ENCODE data around the gene ZRANB3. TPM values are rescaled to one million over a fixed set of nuclear protein-coding genes. Genes with fewer than 3 reads are reported as not detected.

The ZRANB3 gene
- total and polyA plus RNA-seq, 2 experiments from 2014 or later, result 10.5 to 16.8 TPM

DNA sequence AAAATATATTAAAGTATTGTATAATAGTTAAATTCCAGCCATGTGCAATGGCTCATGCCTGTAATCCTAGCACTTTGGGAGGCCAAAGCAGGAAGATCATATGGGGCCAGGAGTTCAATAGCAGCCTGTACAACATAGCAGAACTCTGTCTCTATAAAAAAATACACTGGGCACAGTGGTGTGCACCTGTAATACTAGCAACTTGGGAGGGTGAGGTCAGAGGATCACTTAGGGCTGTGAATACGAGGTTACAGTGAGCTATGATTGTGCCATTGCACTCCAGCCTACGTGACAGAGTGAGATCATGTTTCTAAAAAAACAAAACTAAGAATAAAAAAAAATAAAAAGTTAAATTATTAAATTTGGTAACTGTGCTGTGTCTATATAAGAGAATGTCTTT, 36.1 kb downstream of the ZRANB3 start (continued):
- TF ChIP-seq, protein P1, sequence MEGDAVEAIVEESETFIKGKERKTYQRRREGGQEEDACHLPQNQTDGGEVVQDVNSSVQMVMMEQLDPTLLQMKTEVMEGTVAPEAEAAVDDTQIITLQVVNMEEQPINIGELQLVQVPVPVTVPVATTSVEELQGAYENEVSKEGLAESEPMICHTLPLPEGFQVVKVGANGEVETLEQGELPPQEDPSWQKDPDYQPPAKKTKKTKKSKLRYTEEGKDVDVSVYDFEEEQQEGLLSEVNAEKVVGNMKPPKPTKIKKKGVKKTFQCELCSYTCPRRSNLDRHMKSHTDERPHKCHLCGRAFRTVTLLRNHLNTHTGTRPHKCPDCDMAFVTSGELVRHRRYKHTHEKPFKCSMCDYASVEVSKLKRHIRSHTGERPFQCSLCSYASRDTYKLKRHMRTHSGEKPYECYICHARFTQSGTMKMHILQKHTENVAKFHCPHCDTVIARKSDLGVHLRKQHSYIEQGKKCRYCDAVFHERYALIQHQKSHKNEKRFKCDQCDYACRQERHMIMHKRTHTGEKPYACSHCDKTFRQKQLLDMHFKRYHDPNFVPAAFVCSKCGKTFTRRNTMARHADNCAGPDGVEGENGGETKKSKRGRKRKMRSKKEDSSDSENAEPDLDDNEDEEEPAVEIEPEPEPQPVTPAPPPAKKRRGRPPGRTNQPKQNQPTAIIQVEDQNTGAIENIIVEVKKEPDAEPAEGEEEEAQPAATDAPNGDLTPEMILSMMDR (conservative IDR thresholded peaks at IDR 0.05; ENCODE audit: low read depth in 2 of 2), result no peak
- TF ChIP-seq EZH2 (IDR thresholded peaks at IDR 0.05; ENCODE audit: low read depth, unreplicated experiment) (no peak), REST (IDR thresholded peaks at IDR 0.05; ENCODE audit: unreplicated experiment) (no peak), ZNF331 (CRISPR knock-in tag; IDR thresholded peaks at IDR 0.05; ENCODE audit: low read depth) (no peak), CREB1 (CRISPR knock-in tag; IDR thresholded peaks at IDR 0.05; ENCODE audit: low read depth) (no peak)

DNA sequence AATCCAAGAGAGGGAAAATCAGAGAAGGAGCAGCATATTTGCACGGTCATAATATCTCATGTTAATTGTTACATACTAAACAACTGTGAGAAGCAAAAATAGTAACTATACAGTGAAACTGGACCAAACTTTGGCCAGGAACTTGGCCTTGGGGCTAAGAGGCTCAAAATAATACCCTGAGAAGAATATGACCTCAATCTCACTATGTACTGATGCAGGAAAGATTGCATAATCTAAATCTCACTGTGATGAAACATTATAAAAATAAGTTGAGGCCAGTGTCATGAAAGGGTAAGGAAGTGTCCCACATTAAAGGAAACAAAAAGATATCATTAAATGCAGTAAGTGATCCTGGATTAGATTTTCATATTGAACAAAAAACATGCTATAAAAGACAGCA, 36.5 kb downstream of the ZRANB3 start:
- no peaks in the 10 kb centered on the region; the same call in 2 of the 3 replicates for H3K4me1 Mint-ChIP-seq
- Histone ChIP-seq H3K27me3 (ENCODE audit: insufficient read depth) (no peaks in the 10 kb centered on the region), H3K79me2 (replicated peaks; ENCODE audit: insufficient read depth) (no peaks in the 10 kb centered on the region), H3F3A (replicated peaks; ENCODE audit: low read depth) (no peaks in the 10 kb centered on the region), H3K4me1 (ENCODE audit: insufficient read depth) (no peaks in the 10 kb centered on the region), H3K27ac (ENCODE audit: low read depth) (no peak overlapping the region), H3K4me3 (no peak overlapping the region), H4K20me1 (replicated peaks; ENCODE audit: insufficient read depth) (no peaks in the 10 kb centered on the region), H3K4me2 (no peak overlapping the region), H3K36me3 (ENCODE audit: insufficient read depth) (peaks cover 15% of the 10 kb centered on the region), H3K9me2 (ENCODE audit: insufficient read depth) (no peaks in the 10 kb centered on the region), H2AFZ (no peak overlapping the region)
- H3K27me3 Mint-ChIP-seq (ENCODE audit: insufficient read depth, low read depth, poor library complexity), result peaks cover 1% of the 10 kb centered on the region
- H3K36me3 Mint-ChIP-seq (ENCODE audit: low read depth), result peaks cover 32% of the 10 kb centered on the region
- ATAC-seq (no peak), DNase-seq (ENCODE audit: low spot score) (no peak)
- TF ChIP-seq NANOG (IDR thresholded peaks at IDR 0.05; ENCODE audit: borderline replicate concordance) (no peak), EZH2 (IDR thresholded peaks at IDR 0.05; ENCODE audit: low read depth, unreplicated experiment) (no peak), REST (IDR thresholded peaks at IDR 0.05; ENCODE audit: unreplicated experiment) (no peak), POLR2AphosphoS5 (IDR thresholded peaks at IDR 0.05; ENCODE audit: low read depth) (no peak), CREB1 (CRISPR knock-in tag; IDR thresholded peaks at IDR 0.05; ENCODE audit: low read depth) (no peak), STAT1 (IDR thresholded peaks at IDR 0.05; ENCODE audit: unreplicated experiment) (no peak)
- TF ChIP-seq, protein P2, sequence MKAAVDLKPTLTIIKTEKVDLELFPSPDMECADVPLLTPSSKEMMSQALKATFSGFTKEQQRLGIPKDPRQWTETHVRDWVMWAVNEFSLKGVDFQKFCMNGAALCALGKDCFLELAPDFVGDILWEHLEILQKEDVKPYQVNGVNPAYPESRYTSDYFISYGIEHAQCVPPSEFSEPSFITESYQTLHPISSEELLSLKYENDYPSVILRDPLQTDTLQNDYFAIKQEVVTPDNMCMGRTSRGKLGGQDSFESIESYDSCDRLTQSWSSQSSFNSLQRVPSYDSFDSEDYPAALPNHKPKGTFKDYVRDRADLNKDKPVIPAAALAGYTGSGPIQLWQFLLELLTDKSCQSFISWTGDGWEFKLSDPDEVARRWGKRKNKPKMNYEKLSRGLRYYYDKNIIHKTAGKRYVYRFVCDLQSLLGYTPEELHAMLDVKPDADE (IDR thresholded peaks at IDR 0.05), result no peak
- TF ChIP-seq, protein P1 (conservative IDR thresholded peaks at IDR 0.05; ENCODE audit: low read depth in 2 of 2), result no peak
- peaks cover 19% of the 10 kb centered on the region for H3K9me3 Mint-ChIP-seq
- H3K27ac Mint-ChIP-seq, result no peak overlapping the region; the same call in 1 of the 2 replicates
- H3K4me3 Mint-ChIP-seq, result no peak overlapping the region

Measured in GM23338 (cell line).